GM12878 (cell line): ENCODE results near the gene SGMS1. TPM values are rescaled to one million over a fixed set of nuclear protein-coding genes. Genes with fewer than 3 reads are reported as not detected.

ENCODE experiments used
- CEBPZ ChIP-seq: fragments of 150-350 bp; IDR thresholded peaks from 2 replicates; pipeline ENCODE4 v1.6.1; 2016; ENCODE audit warnings: low read depth, low read length
- EED ChIP-seq: sonication (generic); IDR thresholded peaks from 2 replicates; pipeline ENCODE4 v1.6.1; 2016; ENCODE audit warnings: antibody characterized with exemption, low read depth
- GABPA ChIP-seq: IDR thresholded peaks from 2 replicates; pipeline ENCODE4 v1.6.1; 2014; ENCODE audit warnings: antibody characterized with exemption, low read depth, mild to moderate bottlenecking, inconsistent platforms
- HDAC2 ChIP-seq: fragments of 200-600 bp; sonication (generic); IDR thresholded peaks from 2 replicates; pipeline ENCODE4 v1.6.1; 2017
- NR2C1 ChIP-seq: fragments of 450-650 bp; IDR thresholded peaks from 2 replicates; pipeline ENCODE4 v1.6.1; 2017; ENCODE audit warnings: antibody characterized with exemption, mild to moderate bottlenecking, moderate library complexity
- POLR2AphosphoS2 ChIP-seq: IDR thresholded peaks from 2 replicates; pipeline ENCODE4 v1.6.1; 2011; ENCODE audit warnings: low read depth, mild to moderate bottlenecking, low read length, improper control_type of control experiment, moderate library complexity
- SKIL ChIP-seq: fragments of 450-650 bp; IDR thresholded peaks from 2 replicates; pipeline ENCODE4 v1.6.1; 2017; ENCODE audit warnings: mild to moderate bottlenecking, low read depth, inconsistent platforms; ENCODE audit not compliant: poor library complexity, severe bottlenecking
- SUPT20H ChIP-seq: IDR thresholded peaks from 2 replicates; pipeline ENCODE4 v1.6.1; 2011; ENCODE audit warnings: low read depth, mild to moderate bottlenecking, low read length, moderate library complexity, borderline replicate concordance; ENCODE audit not compliant: control insufficient read depth
- USF1 ChIP-seq: IDR thresholded peaks from 2 replicates; pipeline ENCODE4 v1.6.1; 2011; ENCODE audit warnings: borderline replicate concordance, low read depth, mild to moderate bottlenecking, moderate library complexity, mixed read lengths, low read length; ENCODE audit not compliant: insufficient read depth; ENCODE audit errors: extremely low read length
- USF2 ChIP-seq: IDR thresholded peaks from 2 replicates; pipeline ENCODE4 v1.6.1; 2011; ENCODE audit warnings: low read depth, low read length, improper control_type of control experiment, borderline replicate concordance
- YY1 ChIP-seq: IDR thresholded peaks from 2 replicates; pipeline ENCODE4 v1.6.1; 2011; ENCODE audit warnings: low read depth, mild to moderate bottlenecking, low read length
- polyA plus RNA-seq, 11 experiments: library from polyadenylated mRNA; depleted of rRNA in 4 of 11; unstranded in 6 of 11; stranded (reverse) in 5 of 11; fragments of >200 nt; fragmentation: Nextera tagmentation in 4 of 11; fragmentation: Illumina TruSeq in 1 of 11; extraction: Ambion mirVana in 4 of 11; extraction: Trizol in 1 of 11; gene quantifications; 1 replicate in 1 of 11; 2 replicates in 10 of 11; pipeline versions ENCODE4 v1.2.1 to v1.2.3, GENCODE V29; 2011 to 2016; ENCODE audit warnings: inconsistent platforms in 2 of 11, missing spikeins in 2 of 11, low read depth in 1 of 11
- total RNA-seq, 4 experiments: library from RNA; depleted of rRNA in 3 of 4; stranded (reverse); fragments of >200 nt in 3 of 4; fragmentation: Illumina TruSeq in 1 of 4; extraction: Trizol in 1 of 4; gene quantifications; 2 replicates each; pipeline versions ENCODE4 v1.2.1 to v1.2.3, GENCODE V29; 2013 to 2021
- TF ChIP-seq, protein P1 (sequence below): IDR thresholded peaks from 2 replicates; pipeline ENCODE4 v1.6.1; 2012; ENCODE audit warnings: low read depth, low read length, improper control_type of control experiment

Gene SGMS1
- total and polyA plus RNA-seq, 10 of the 15 experiments (the other 5 are each of a cell fraction or from before 2014, with no cell fraction given) = 1.4 to 14.5 (median 4.9) TPM

- TF ChIP-seq YY1 (no peak), SUPT20H (no peak), SKIL (peak; percentile 99), NR2C1 (no peak), CEBPZ (no peak), EED (peak; percentile 80), HDAC2 (no peak), GABPA (peak; percentile 80), POLR2AphosphoS2 (no peak), USF2 (no peak), USF1 (no peak)
- TF ChIP-seq, protein P1, sequence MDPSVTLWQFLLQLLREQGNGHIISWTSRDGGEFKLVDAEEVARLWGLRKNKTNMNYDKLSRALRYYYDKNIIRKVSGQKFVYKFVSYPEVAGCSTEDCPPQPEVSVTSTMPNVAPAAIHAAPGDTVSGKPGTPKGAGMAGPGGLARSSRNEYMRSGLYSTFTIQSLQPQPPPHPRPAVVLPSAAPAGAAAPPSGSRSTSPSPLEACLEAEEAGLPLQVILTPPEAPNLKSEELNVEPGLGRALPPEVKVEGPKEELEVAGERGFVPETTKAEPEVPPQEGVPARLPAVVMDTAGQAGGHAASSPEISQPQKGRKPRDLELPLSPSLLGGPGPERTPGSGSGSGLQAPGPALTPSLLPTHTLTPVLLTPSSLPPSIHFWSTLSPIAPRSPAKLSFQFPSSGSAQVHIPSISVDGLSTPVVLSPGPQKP = no peak
Measured at GRCh38 chr10:50431791-50432190, 192.0 kb downstream of the SGMS1 start (continued).
